ENCODE results near the gene RUNX2. TPM values are rescaled to one million over a fixed set of nuclear protein-coding genes. Genes with fewer than 3 reads are reported as not detected.
A peak's percentile ranks its signal among the peaks of the same experiment; 100 is the strongest.

The RUNX2 gene
- total and polyA plus RNA-seq, 4 donors, result 0.83 to 2.8 (median 2.0) TPM

DNA sequence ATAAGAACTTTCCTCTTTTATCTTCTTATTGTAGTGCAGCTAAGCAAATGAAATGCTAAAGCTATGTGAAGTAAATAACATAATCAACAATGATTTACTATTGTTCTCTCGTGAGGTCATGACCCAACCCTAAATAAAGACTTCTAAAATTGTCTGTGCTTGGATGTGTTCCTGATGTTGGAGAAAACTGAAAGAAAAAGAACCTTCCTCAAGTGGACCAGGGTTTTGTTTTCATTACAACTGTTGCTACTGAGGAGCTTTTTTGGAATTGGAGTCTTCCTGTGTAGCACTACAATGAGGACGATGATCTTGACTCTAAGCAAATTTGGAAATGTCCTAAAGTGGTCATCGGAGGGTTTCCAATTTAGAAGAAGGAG is 109.3 kb downstream of the RUNX2 start:
- DNase-seq (ENCODE audit: low read depth in 4 of 6, low spot score in 6 of 6), result no peak
- Histone ChIP-seq H3K4me3 (ENCODE audit: low read depth, low read length) (no peak overlapping the region), H3K4me1 (ENCODE audit: control insufficient read depth, insufficient read depth, low read length) (no peaks in the 10 kb centered on the region), H3K27me3 (ENCODE audit: control insufficient read depth, insufficient read depth, low read length) (no peaks in the 10 kb centered on the region), H3K9me3 (ENCODE audit: control insufficient read depth, insufficient read depth, low read length) (no peaks in the 10 kb centered on the region), H3K27ac (ENCODE audit: low read depth, low read length) (no peak overlapping the region), H3K36me3 (ENCODE audit: control insufficient read depth, insufficient read depth, low read length) (no peaks in the 10 kb centered on the region)
- WGBS (ENCODE audit: insufficient coverage), result 80% methylated on average over 1 of the region's 3 CpGs

GRCh38 chr6:45438151-45438550 is 110.0 kb downstream of the RUNX2 start:
- H3K36me3 ChIP-seq (ENCODE audit: control insufficient read depth, insufficient read depth, low read length), result no peaks in the 10 kb centered on the region
- no peak for DNase-seq (ENCODE audit: low read depth in 4 of 6, low spot score in 6 of 6)
- H3K4me3 ChIP-seq (ENCODE audit: low read depth, low read length), result no peak overlapping the region
- no peak overlapping the region for H3K27ac ChIP-seq (ENCODE audit: low read depth, low read length)
- WGBS (ENCODE audit: insufficient coverage), result no CpG with 5 or more reads among the region's 3 CpGs
- H3K9me3 ChIP-seq (ENCODE audit: control insufficient read depth, insufficient read depth, low read length), result no peaks in the 10 kb centered on the region
- H3K4me1 ChIP-seq (ENCODE audit: control insufficient read depth, insufficient read depth, low read length), result no peaks in the 10 kb centered on the region
- no peaks in the 10 kb centered on the region for H3K27me3 ChIP-seq (ENCODE audit: control insufficient read depth, insufficient read depth, low read length)

DNA sequence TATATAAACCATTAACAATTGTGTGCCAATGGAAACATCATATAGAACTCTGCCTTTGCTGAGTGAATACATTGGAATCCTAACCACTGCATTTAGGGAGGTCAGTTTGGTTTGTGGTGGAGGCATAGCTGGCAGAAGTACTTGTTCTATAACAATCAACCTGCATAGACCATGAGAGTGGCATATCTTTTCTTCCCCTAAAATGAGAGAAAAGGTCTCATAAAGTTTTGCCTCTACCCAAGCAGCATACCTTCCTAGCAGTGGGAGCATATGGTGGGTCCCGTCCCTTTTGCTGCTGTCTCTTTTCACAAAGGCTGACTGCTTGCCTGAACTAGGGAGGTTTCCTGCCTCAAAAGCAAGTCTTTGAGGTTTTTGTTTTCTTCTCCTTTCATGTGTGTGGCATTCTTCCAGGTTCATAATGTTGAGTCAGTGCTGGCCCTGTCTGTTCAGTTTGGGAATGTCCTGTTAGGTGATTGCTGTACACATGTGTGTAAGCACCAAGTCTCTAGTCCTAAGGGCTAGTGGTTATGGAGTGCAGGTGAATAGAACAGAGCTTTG is 110.8 kb downstream of the RUNX2 start:
- no peaks in the 10 kb centered on the region for H3K9me3 ChIP-seq (ENCODE audit: control insufficient read depth, insufficient read depth, low read length)
- H3K27ac ChIP-seq (ENCODE audit: low read depth, low read length), result no peak overlapping the region
- DNase-seq (ENCODE audit: low read depth in 4 of 6, low spot score in 6 of 6), result no peak
- H3K36me3 ChIP-seq (ENCODE audit: control insufficient read depth, insufficient read depth, low read length), result no peaks in the 10 kb centered on the region
- no peaks in the 10 kb centered on the region for H3K4me1 ChIP-seq (ENCODE audit: control insufficient read depth, insufficient read depth, low read length)
- no peak overlapping the region for H3K4me3 ChIP-seq (ENCODE audit: low read depth, low read length)
- H3K27me3 ChIP-seq (ENCODE audit: control insufficient read depth, insufficient read depth, low read length), result no peaks in the 10 kb centered on the region
- WGBS (ENCODE audit: insufficient coverage), result 80% methylated on average over 1 of the region's 1 CpG

GRCh38 chr6:45439459-45439858 is 111.3 kb downstream of the RUNX2 start:
- H3K4me3 ChIP-seq (ENCODE audit: low read depth, low read length), result no peak overlapping the region
- H3K27ac ChIP-seq (ENCODE audit: low read depth, low read length), result no peak overlapping the region
- no peak for DNase-seq (ENCODE audit: low read depth in 4 of 6, low spot score in 6 of 6)
- WGBS (ENCODE audit: insufficient coverage), result 100% methylated on average over 6 of the region's 6 CpGs
- no peaks in the 10 kb centered on the region for H3K36me3 ChIP-seq (ENCODE audit: control insufficient read depth, insufficient read depth, low read length)
- H3K4me1 ChIP-seq (ENCODE audit: control insufficient read depth, insufficient read depth, low read length), result no peaks in the 10 kb centered on the region
- H3K9me3 ChIP-seq (ENCODE audit: control insufficient read depth, insufficient read depth, low read length), result no peaks in the 10 kb centered on the region
- no peaks in the 10 kb centered on the region for H3K27me3 ChIP-seq (ENCODE audit: control insufficient read depth, insufficient read depth, low read length)

GRCh38 chr6:45439861-45440388 is 111.8 kb downstream of the RUNX2 start:
- Histone ChIP-seq H3K27ac (ENCODE audit: low read depth, low read length) (no peak overlapping the region), H3K4me3 (ENCODE audit: low read depth, low read length) (no peak overlapping the region), H3K27me3 (ENCODE audit: control insufficient read depth, insufficient read depth, low read length) (no peaks in the 10 kb centered on the region), H3K4me1 (ENCODE audit: control insufficient read depth, insufficient read depth, low read length) (no peaks in the 10 kb centered on the region), H3K36me3 (ENCODE audit: control insufficient read depth, insufficient read depth, low read length) (no peaks in the 10 kb centered on the region), H3K9me3 (ENCODE audit: control insufficient read depth, insufficient read depth, low read length) (no peaks in the 10 kb centered on the region)
- WGBS (ENCODE audit: insufficient coverage), result 94% methylated on average over 6 of the region's 6 CpGs
- DNase-seq (ENCODE audit: low read depth in 4 of 6, low spot score in 6 of 6), result no peak

DNA sequence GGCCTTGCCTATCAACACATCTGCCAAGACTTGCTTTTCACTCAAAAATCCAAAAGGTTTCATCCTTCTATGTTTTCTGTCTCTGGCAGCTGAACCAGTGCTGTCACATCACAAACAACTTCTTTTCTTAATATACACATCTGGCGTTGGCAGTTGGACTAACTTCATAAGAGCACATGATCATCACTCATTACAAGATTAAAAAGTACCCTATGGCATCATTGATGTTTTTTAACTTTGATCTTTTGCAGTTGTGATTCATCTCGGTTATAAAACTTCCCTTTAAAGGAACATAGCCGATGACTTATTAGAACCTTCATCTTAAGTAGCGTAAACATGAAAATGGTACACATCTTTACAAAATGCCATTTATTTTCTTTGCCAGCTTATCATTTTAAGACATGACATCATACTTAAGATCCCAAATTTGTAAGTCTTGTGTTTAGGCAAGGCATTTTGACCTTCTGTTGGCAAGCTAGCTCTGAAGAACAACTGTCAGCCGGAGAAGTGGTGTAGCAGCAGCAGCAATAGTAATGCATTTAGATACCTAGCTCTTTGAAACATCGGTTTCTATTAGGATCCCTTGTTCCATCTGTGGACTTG is 113.8 kb downstream of the RUNX2 start:
- no peak for DNase-seq (ENCODE audit: low read depth in 4 of 6, low spot score in 6 of 6)
- Histone ChIP-seq H3K9me3 (ENCODE audit: control insufficient read depth, insufficient read depth, low read length) (no peaks in the 10 kb centered on the region), H3K4me3 (ENCODE audit: low read depth, low read length) (no peak overlapping the region), H3K36me3 (ENCODE audit: control insufficient read depth, insufficient read depth, low read length) (no peaks in the 10 kb centered on the region), H3K27me3 (ENCODE audit: control insufficient read depth, insufficient read depth, low read length) (no peaks in the 10 kb centered on the region), H3K4me1 (ENCODE audit: control insufficient read depth, insufficient read depth, low read length) (no peaks in the 10 kb centered on the region), H3K27ac (ENCODE audit: low read depth, low read length) (no peak overlapping the region)
- 92% methylated on average over 2 of the region's 6 CpGs for WGBS (ENCODE audit: insufficient coverage)

- Histone ChIP-seq H3K9me3 (ENCODE audit: control insufficient read depth, insufficient read depth, low read length) (no peaks in the 10 kb centered on the region), H3K4me3 (ENCODE audit: low read depth, low read length) (no peak overlapping the region), H3K36me3 (ENCODE audit: control insufficient read depth, insufficient read depth, low read length) (no peaks in the 10 kb centered on the region), H3K27ac (ENCODE audit: low read depth, low read length) (no peak overlapping the region), H3K27me3 (ENCODE audit: control insufficient read depth, insufficient read depth, low read length) (no peaks in the 10 kb centered on the region), H3K4me1 (ENCODE audit: control insufficient read depth, insufficient read depth, low read length) (no peaks in the 10 kb centered on the region)
- DNase-seq (ENCODE audit: low read depth in 4 of 6, low spot score in 6 of 6), result no peak
- no CpG with 5 or more reads among the region's 3 CpGs for WGBS (ENCODE audit: insufficient coverage)
Observed at GRCh38 chr6:45442716-45443115, 114.6 kb downstream of the RUNX2 start.

GRCh38 chr6:45445364-45445748 is 117.2 kb downstream of the RUNX2 start:
- DNase-seq (ENCODE audit: low read depth in 4 of 6, low spot score in 6 of 6), result no peak
- H3K27me3 ChIP-seq (ENCODE audit: control insufficient read depth, insufficient read depth, low read length), result no peaks in the 10 kb centered on the region
- H3K4me3 ChIP-seq (ENCODE audit: low read depth, low read length), result no peak overlapping the region
- no CpG with 5 or more reads among the region's 2 CpGs for WGBS (ENCODE audit: insufficient coverage)
- H3K9me3 ChIP-seq (ENCODE audit: control insufficient read depth, insufficient read depth, low read length), result no peaks in the 10 kb centered on the region
- no peaks in the 10 kb centered on the region for H3K4me1 ChIP-seq (ENCODE audit: control insufficient read depth, insufficient read depth, low read length)
- H3K27ac ChIP-seq (ENCODE audit: low read depth, low read length), result peak overlapping the region; percentile 17
- H3K36me3 ChIP-seq (ENCODE audit: control insufficient read depth, insufficient read depth, low read length), result no peaks in the 10 kb centered on the region

GRCh38 chr6:45445749-45446549 is 117.8 kb downstream of the RUNX2 start:
- Histone ChIP-seq H3K27me3 (ENCODE audit: control insufficient read depth, insufficient read depth, low read length) (no peaks in the 10 kb centered on the region), H3K4me1 (ENCODE audit: control insufficient read depth, insufficient read depth, low read length) (no peaks in the 10 kb centered on the region), H3K9me3 (ENCODE audit: control insufficient read depth, insufficient read depth, low read length) (no peaks in the 10 kb centered on the region), H3K4me3 (ENCODE audit: low read depth, low read length) (no peak overlapping the region), H3K27ac (ENCODE audit: low read depth, low read length) (peak overlapping the region; percentile 36), H3K36me3 (ENCODE audit: control insufficient read depth, insufficient read depth, low read length) (no peaks in the 10 kb centered on the region)
- 15% methylated on average over 4 of the region's 9 CpGs for WGBS (ENCODE audit: insufficient coverage)
- DNase-seq (ENCODE audit: low read depth in 4 of 6, low spot score in 6 of 6), result peak in 3 of 6 donors; percentile 15 to 89 (median 79)
